K562 (cell line): ENCODE results near the gene CD151. TPM values are rescaled to one million over a fixed set of nuclear protein-coding genes. Genes with fewer than 3 reads are reported as not detected.

ENCODE experiments used
- BMI1 ChIP-seq: fragments of 150-350 bp; IDR thresholded peaks from 2 replicates; pipeline ENCODE4 v1.6.1; 2014; ENCODE audit warnings: low read length
- EP400 ChIP-seq: fragments of 450-650 bp; IDR thresholded peaks from 2 replicates; pipeline ENCODE4 v1.6.1; 2017; ENCODE audit warnings: antibody characterized with exemption, mild to moderate bottlenecking, moderate library complexity
- SREBF1 ChIP-seq: fragments of 150-350 bp; IDR thresholded peaks from 2 replicates; pipeline ENCODE4 v1.6.1; 2014; ENCODE audit warnings: antibody characterized with exemption, low read depth, low read length, borderline replicate concordance
- ZNF717 ChIP-seq: fragments of 250-450 bp; sonication (Bioruptor Pico); IDR thresholded peaks from 2 replicates; pipeline ENCODE4 v1.5.0; 2021
- polyA plus RNA-seq, 8 experiments: library from polyadenylated mRNA; depleted of rRNA in 4 of 8; stranded (reverse) in 5 of 8; unstranded in 3 of 8; fragments of >200 nt; fragmentation: Nextera tagmentation in 2 of 8; fragmentation: Illumina TruSeq in 1 of 8; extraction: Ambion mirVana in 2 of 8; extraction: Trizol in 1 of 8; gene quantifications; 2 replicates each; pipeline versions ENCODE4 v1.2.1 to v1.2.3, GENCODE V29; 2011 to 2014; ENCODE audit warnings: inconsistent platforms in 1 of 8, missing spikeins in 1 of 8
- total RNA-seq, 7 experiments: library from RNA; depleted of rRNA in 6 of 7; stranded (reverse); fragments of >200 nt in 6 of 7; fragmentation: Illumina TruSeq in 2 of 7; extraction: Trizol in 2 of 7; gene quantifications; 2 replicates each; pipeline versions ENCODE4 v1.2.1 to v1.2.3, GENCODE V29; 2011 to 2021; ENCODE audit warnings: low replicate concordance in 1 of 7
- TF ChIP-seq, protein P1 (sequence below): IDR thresholded peaks from 2 replicates; pipeline ENCODE4 v1.6.1; 2014; ENCODE audit warnings: antibody characterized with exemption
- TF ChIP-seq, protein P2 (sequence below), 2 experiments: fragments of 450-650 bp in 1 of 2; IDR thresholded peaks; 2 replicates each; pipeline ENCODE4 v1.6.1; 2011 to 2017; ENCODE audit warnings: low read depth in 2 of 2, antibody characterized with exemption in 1 of 2, borderline replicate concordance in 1 of 2, low read length in 1 of 2, mild to moderate bottlenecking in 1 of 2, mixed read lengths in 1 of 2; ENCODE audit not compliant: control insufficient read depth in 1 of 2

The CD151 gene
- total and polyA plus RNA-seq, 9 of the 15 experiments (the other 6 are each of a cell fraction or from before 2014, with no cell fraction given): 2.3 to 187 (median 140) TPM

DNA sequence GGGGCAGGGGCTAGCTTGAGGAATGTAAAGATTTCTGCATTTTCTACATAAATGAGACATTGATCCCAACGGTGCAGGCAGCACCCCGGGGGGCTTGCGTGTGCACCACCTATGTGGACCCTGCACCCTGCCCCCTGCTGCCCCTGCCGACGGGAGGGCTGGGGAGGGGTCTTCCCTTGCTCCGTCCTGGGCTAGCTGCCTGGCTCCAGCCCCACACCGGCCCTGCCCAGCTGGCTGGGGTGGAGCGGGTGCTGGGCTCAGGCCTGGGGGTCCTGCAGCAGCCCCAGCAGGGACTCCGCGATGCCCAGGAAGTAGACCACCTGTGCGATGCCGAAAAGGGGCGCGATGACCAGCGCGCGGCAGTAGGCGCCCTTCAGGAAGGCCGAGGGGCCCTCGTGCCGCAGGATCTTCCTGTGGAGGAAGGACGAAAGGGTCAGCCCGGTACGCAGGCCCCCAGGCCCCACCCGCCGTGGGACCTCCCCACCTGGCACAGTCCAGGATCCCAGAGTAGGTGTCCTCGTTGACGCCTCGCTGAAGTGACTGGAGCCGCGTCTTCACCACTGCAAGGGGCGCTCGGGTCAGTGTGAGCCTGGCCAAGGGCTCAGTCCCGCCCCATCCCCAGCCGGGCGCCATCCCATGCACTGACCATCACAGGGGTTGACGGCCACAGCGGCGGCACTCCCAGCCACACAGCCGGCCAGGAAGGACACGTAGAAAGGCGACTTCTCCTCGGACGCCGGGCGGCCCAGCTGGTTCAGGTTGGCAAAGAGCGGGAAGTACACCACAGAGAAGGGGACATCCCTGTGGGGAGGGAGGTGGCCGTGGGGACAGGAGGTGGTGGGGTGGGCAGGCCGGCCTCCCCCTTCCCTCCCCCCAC lies 40.9 kb upstream of the CD151 start (continued):
- TF ChIP-seq EP400 (no peak), SREBF1 (no peak), BMI1 (no peak), ZNF717 (CRISPR knock-in tag) (no peak)
- TF ChIP-seq, protein P1, sequence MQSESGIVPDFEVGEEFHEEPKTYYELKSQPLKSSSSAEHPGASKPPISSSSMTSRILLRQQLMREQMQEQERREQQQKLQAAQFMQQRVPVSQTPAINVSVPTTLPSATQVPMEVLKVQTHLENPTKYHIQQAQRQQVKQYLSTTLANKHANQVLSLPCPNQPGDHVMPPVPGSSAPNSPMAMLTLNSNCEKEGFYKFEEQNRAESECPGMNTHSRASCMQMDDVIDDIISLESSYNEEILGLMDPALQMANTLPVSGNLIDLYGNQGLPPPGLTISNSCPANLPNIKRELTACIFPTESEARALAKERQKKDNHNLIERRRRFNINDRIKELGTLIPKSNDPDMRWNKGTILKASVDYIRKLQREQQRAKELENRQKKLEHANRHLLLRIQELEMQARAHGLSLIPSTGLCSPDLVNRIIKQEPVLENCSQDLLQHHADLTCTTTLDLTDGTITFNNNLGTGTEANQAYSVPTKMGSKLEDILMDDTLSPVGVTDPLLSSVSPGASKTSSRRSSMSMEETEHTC: no peak
- TF ChIP-seq, protein P2, sequence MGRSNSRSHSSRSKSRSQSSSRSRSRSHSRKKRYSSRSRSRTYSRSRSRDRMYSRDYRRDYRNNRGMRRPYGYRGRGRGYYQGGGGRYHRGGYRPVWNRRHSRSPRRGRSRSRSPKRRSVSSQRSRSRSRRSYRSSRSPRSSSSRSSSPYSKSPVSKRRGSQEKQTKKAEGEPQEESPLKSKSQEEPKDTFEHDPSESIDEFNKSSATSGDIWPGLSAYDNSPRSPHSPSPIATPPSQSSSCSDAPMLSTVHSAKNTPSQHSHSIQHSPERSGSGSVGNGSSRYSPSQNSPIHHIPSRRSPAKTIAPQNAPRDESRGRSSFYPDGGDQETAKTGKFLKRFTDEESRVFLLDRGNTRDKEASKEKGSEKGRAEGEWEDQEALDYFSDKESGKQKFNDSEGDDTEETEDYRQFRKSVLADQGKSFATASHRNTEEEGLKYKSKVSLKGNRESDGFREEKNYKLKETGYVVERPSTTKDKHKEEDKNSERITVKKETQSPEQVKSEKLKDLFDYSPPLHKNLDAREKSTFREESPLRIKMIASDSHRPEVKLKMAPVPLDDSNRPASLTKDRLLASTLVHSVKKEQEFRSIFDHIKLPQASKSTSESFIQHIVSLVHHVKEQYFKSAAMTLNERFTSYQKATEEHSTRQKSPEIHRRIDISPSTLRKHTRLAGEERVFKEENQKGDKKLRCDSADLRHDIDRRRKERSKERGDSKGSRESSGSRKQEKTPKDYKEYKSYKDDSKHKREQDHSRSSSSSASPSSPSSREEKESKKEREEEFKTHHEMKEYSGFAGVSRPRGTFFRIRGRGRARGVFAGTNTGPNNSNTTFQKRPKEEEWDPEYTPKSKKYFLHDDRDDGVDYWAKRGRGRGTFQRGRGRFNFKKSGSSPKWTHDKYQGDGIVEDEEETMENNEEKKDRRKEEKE (IDR thresholded peaks at IDR 0.05; ENCODE audit: borderline replicate concordance in 1 of 2, control insufficient read depth in 1 of 2, low read depth in 2 of 2, low read length in 1 of 2): no peak
